WERI-Rb-1 (cell line): ENCODE results near the gene PRRC2A.
A peak's percentile ranks its signal among the peaks of the same experiment; 100 is the strongest.

Experiments used
- DNase-seq: peaks from one replicate; pipeline ENCODE4 v3.0.0-alpha.2; 2020
- H3K27ac ChIP-seq: fragments of 250-450 bp; sonication (Bioruptor Pico); 2 replicates; pipeline ENCODE4 v1.5.1; 2020; ENCODE audit warnings: mild to moderate bottlenecking, moderate library complexity
- H3K27me3 ChIP-seq: fragments of 250-450 bp; sonication (Bioruptor Pico); 2 replicates; pipeline ENCODE4 v1.5.1; 2021; ENCODE audit warnings: mild to moderate bottlenecking, low read depth, moderate library complexity; ENCODE audit not compliant: insufficient read depth, severe bottlenecking
- H3K36me3 ChIP-seq: fragments of 250-450 bp; sonication (Bioruptor Pico); 2 replicates; pipeline ENCODE4 v1.5.1; 2020; ENCODE audit warnings: mild to moderate bottlenecking, moderate library complexity
- H3K4me3 ChIP-seq: 2 replicates; pipeline ENCODE4 v1.5.1; 2011; ENCODE audit warnings: low read depth, mild to moderate bottlenecking, control low read depth, low read length
- H3K9me3 ChIP-seq: fragments of 250-450 bp; sonication (Bioruptor Pico); 2 replicates; pipeline ENCODE4 v1.5.1; 2021; ENCODE audit warnings: mild to moderate bottlenecking, moderate library complexity; ENCODE audit not compliant: severe bottlenecking
- TF ChIP-seq, protein P1 (sequence below): IDR thresholded peaks from 2 replicates; pipeline ENCODE4 v1.5.1; 2011; ENCODE audit warnings: low read depth, mild to moderate bottlenecking, control low read depth, inconsistent platforms, low read length

Gene PRRC2A

DNA sequence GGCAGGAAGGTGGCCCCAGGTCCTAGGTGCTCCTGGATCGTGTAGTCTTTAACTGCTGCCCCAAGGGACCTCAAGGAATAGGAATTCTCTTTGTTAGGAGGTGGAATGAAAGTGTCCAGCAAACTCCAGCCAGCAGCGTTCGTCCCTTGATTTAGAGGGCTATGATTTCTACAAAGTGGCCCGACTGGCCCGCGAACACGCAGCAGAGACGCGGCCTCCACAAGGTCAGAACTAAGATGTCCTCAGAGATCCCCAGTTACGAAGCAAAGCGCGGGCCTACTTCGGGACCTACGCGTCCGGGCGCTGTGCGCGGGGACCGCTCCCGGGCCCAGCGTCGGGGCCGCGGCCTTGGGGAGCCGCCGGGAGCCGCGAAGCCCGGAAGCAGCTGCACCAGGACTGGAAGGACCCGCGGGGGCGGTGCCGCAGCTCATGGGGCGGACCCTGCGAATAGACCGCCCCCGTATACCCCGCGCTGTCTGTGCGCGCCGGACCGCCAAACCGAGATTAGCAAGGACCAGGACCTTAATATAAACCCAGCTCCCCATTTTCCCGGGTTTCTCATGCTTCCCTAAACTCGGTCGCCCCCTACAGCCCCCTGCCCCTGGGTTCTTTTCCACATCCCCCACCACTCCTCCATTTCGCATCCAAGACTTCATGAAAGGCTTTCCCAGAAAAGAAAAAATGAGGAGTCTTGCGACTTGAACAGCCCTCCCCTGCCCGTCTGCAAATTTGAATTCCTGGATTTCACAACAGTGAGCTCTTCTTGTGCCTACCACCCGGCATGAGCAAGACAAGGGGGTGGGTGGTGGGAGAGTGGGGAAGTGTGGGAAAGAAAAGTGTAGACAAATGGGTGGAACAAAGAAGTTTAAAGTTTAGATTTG, 40.1 kb downstream of the PRRC2A start, which contains the start of gene C6orf47:
Gene C6orf47, minus strand, starts transcription at position 398 of the 881 bp plus-strand sequence. CDS start 831 bp downstream, outside the sequence.
- Histone ChIP-seq H3K36me3 (peaks cover 56% of the 10 kb centered on the region), H3K27me3 (no peaks in the 10 kb centered on the region), H3K4me3 (peak within 1 kb of the TSS; percentile 88), H3K27ac (peak within 1 kb of the TSS; percentile 79), H3K9me3 (no peaks in the 10 kb centered on the region)
- TF ChIP-seq, protein P1, sequence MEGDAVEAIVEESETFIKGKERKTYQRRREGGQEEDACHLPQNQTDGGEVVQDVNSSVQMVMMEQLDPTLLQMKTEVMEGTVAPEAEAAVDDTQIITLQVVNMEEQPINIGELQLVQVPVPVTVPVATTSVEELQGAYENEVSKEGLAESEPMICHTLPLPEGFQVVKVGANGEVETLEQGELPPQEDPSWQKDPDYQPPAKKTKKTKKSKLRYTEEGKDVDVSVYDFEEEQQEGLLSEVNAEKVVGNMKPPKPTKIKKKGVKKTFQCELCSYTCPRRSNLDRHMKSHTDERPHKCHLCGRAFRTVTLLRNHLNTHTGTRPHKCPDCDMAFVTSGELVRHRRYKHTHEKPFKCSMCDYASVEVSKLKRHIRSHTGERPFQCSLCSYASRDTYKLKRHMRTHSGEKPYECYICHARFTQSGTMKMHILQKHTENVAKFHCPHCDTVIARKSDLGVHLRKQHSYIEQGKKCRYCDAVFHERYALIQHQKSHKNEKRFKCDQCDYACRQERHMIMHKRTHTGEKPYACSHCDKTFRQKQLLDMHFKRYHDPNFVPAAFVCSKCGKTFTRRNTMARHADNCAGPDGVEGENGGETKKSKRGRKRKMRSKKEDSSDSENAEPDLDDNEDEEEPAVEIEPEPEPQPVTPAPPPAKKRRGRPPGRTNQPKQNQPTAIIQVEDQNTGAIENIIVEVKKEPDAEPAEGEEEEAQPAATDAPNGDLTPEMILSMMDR, result no peak
- peak; percentile 96 for DNase-seq

DNA sequence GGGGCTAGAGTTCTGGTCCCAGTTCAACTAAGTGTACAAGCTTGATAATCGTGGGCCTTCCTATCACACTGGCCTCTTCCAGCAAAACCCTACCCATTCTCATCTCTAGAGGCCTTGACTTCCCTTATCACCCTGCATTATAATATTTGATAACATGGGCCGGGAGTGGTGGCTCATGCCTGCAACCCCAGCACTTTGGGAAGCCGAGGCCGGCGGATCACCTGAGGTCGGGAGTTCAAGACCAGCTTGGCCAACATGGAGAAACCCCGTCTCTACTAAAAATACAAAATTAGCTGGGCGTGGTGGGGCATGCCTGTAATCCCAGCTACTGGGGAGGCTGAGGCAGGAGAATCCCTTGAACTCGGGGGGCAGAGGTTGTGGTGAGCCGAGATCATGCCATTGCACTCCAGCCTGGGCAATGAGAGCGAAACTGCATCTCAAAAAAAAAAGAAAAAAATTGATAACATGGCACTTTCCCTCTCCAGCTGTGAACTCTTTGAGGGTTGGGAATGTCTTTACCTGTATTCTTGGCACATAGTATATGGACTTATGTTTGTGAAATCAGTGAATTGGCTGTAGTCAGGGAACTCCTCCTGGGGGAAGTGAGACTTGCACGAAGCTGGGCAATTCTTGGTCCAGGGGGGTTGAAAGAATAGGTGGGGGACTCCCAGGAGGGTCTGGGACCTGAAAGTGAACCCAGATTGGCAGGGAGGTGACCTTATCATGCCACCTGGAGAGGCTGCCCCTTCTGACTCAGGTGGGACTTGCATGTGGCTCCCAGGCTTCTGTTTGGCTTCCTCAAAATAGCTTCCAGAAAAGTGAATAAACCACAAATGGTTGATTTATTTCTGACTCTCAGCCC, 41.0 kb downstream of the PRRC2A start:
- no peak for DNase-seq
- peak overlapping the region; percentile 79 for H3K27ac ChIP-seq
- peaks cover 59% of the 10 kb centered on the region for H3K36me3 ChIP-seq
- H3K9me3 ChIP-seq, result no peaks in the 10 kb centered on the region
- peak overlapping the region; percentile 88 for H3K4me3 ChIP-seq
- H3K27me3 ChIP-seq, result no peaks in the 10 kb centered on the region
- TF ChIP-seq, protein P1, result no peak

DNA sequence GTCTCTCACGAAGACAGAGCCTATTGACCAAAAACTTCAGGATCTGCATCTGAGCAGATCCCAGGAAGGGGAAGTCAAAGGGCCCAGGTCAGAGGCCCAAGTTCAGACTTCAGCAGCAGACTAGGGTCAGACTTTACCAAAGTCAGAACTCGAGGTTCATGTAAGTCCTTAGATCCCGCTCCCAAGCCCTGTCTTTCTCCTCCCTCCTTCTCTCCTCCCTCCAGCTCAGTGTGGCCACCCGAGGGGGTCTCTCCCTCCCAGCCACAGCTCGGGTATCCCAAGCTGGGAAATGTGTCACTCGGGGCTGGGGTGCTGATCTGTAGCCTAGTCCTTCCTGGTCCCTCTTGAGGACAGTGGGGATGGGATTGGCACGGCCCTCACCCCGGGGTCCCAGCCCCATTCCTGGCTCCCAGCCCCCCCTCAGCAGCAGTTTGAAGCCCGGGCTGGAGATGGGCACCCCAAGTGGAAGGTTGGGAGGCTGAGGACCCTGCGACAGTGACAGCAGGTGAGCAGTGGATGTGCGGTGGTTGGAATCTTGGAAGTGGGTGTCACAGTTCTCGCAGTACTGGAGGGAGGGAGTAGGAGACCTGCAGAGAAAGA, 41.7 kb downstream of the PRRC2A start:
- peaks cover 65% of the 10 kb centered on the region for H3K36me3 ChIP-seq
- DNase-seq, result no peak
- no peaks in the 10 kb centered on the region for H3K9me3 ChIP-seq
- TF ChIP-seq, protein P1, result no peak
- no peaks in the 10 kb centered on the region for H3K27me3 ChIP-seq
- no peak overlapping the region; the same call in 1 of the 2 replicates for H3K27ac ChIP-seq
- H3K4me3 ChIP-seq, result no peak overlapping the region

DNA sequence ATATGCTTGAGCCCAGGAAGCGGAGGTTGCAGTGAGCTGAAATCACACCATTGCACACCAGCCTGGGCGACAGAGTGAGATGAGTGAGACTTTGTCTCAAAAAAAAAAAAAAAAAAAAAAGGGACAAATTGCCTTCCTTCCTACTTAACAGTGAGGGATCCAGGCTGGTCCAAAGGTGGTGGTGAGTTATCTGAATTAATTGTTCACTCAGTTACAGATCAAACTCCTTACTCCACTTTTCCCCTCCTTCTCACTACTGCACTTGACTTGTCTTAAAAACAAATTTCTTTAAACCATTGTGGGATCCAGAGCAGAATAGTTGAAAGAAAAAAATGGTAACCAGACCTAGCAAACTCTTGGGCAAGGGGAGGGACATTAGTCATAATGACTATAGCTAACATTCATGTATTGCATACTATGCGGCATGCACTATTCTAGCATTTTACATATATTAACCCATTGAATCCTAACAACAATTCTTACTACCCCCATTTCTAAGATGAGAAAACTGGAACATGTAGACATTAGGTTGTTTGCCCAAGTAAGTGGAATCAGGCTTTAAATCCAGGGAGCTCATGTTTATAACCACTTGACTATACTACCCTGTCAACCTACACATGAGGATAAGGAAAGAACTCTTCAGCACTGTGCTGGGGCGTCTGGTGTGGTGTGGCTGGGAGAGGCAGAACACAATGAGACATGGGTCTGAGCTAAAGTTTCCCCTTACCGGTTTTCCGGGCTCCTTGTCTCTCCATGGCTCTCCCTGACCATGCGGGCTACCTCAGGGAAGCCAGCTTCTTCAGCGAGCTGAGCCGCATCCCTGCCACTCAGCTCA, 42.8 kb downstream of the PRRC2A start:
- H3K27ac ChIP-seq, result peak overlapping the region; percentile 99
- peak overlapping the region; percentile 79; the same call in 1 of the 2 replicates for H3K4me3 ChIP-seq
- no peak for DNase-seq

More for the DNA sequence above, 42.8 kb downstream of the PRRC2A start:
- TF ChIP-seq, protein P1, result no peak
- Histone ChIP-seq H3K9me3 (no peaks in the 10 kb centered on the region), H3K27me3 (no peaks in the 10 kb centered on the region), H3K36me3 (peaks cover 67% of the 10 kb centered on the region)
